Lower leg skin (tissue), 3 donors: ENCODE measurements around the gene SCNN1B.

Source experiments
- POLR2A ChIP-seq, 2 donors: fragments of 450-650 bp; IDR thresholded peaks; one replicate each; pipeline ENCODE4 v1.6.1; 2016 to 2017; ENCODE audit warnings: antibody characterized with exemption in 2 of 2, mild to moderate bottlenecking in 1 of 2, moderate library complexity in 1 of 2
- TF ChIP-seq, protein P1 (sequence below), 3 donors: fragments of 450-650 bp; IDR thresholded peaks; one replicate each; pipeline ENCODE4 v1.5.1; 2016; ENCODE audit warnings: antibody characterized with exemption in 3 of 3, mild to moderate bottlenecking in 3 of 3, moderate library complexity in 2 of 3

DNA sequence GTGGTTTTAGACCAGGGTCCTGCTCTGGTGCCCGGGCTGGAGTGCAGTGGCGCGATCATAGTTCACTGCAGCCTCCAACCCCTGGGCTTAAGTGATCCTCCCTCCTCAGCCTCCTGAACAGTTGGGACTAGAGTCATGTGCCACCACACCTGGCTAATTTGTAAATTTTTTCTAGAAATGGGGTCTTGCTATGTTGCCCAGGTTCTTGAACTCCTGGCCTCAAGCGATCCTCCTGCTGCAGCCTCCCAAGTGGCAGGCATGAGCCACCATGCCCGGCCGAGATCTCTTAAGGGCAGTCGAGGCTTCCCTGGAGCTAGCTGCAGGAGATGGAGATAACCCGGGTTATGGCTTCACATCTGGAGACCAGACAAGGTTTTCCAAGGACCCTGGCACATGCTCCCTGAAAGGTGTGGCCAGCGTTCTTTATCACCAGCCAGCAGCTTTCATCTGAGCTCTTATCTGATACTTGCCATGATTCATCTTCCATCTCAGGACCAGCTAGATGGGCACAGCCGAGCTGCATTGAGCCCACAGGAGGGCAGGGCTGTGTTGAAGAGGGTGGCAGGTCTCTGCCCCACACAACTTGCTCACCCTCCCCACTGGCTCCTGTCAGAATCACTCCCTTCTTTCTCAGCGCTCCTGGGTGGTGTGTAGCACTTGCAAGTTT lies 28.6 kb downstream of the SCNN1B start:
- TF ChIP-seq, protein P1, sequence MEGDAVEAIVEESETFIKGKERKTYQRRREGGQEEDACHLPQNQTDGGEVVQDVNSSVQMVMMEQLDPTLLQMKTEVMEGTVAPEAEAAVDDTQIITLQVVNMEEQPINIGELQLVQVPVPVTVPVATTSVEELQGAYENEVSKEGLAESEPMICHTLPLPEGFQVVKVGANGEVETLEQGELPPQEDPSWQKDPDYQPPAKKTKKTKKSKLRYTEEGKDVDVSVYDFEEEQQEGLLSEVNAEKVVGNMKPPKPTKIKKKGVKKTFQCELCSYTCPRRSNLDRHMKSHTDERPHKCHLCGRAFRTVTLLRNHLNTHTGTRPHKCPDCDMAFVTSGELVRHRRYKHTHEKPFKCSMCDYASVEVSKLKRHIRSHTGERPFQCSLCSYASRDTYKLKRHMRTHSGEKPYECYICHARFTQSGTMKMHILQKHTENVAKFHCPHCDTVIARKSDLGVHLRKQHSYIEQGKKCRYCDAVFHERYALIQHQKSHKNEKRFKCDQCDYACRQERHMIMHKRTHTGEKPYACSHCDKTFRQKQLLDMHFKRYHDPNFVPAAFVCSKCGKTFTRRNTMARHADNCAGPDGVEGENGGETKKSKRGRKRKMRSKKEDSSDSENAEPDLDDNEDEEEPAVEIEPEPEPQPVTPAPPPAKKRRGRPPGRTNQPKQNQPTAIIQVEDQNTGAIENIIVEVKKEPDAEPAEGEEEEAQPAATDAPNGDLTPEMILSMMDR (IDR thresholded peaks at IDR 0.05): no peak
- no peak for TF ChIP-seq POLR2A (IDR thresholded peaks at IDR 0.05)
